HuH-7 (cell line): Measurements from ENCODE around the gene RHOJ.
"Not testable (repeated sequence)": the region's sequence is repeated elsewhere in the genome, so short reads cannot be mapped to it uniquely, and the experiment has no call there.

Experiments used
- DNase-seq: peaks from one replicate; pipeline ENCODE4 v3.0.0; 2011; ENCODE audit warnings: low spot score

The RHOJ gene

DNA sequence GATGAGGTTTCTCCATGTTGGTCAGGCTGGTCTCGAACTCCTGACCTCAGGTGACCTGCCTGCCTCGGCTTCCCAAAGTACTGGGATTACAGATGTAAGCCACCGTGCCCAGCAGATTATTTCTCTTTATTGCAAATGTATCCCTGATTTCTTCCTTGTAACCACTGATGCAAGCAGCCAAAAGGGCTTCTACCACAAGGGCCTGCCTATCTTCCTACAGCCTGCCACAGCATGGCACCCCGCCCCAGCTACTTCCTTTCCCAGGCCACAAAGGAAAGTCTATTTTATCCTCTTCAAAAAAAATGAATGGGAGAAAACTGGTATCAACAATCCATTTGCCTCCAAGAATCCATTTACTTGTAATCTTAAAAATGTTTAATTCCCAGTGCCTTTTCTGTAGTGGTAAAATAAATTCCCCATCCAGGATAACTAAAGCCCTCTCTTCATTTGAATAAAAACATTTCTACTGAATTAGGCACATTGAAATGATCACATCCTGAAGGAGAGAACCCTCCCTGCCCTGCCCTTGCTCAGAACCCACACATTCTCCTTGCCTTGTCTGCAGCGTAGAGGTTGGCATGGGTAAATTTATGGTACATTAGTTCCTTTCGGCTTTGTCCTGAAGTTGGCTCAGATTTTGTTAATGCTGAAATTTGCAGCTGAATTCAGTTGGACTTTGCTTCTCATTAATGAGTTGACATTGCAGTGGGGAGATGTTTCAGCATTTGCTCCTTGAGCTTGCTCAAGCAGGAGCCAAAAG, 95.3 kb downstream of the RHOJ start:
- no peak for DNase-seq

DNA sequence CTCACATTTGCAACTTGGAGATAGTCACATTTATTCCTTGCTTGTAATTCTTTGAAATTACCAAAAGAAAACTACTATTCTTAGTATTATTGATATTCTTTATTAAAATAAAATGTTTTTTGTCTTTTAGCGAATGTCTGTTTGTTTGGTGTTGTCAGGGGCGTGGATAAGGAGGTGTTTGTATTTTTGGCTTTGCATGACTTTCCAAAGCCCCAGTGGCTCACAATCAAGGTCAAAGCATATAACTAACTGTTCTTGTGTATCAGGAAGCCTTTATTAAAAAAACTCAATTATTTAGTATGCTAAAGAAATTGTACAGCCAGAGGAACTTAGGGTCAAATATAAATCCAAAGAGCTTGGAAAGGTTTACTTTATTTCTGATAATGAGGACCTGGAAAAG, 96.6 kb downstream of the RHOJ start:
- DNase-seq, result no peak

DNA sequence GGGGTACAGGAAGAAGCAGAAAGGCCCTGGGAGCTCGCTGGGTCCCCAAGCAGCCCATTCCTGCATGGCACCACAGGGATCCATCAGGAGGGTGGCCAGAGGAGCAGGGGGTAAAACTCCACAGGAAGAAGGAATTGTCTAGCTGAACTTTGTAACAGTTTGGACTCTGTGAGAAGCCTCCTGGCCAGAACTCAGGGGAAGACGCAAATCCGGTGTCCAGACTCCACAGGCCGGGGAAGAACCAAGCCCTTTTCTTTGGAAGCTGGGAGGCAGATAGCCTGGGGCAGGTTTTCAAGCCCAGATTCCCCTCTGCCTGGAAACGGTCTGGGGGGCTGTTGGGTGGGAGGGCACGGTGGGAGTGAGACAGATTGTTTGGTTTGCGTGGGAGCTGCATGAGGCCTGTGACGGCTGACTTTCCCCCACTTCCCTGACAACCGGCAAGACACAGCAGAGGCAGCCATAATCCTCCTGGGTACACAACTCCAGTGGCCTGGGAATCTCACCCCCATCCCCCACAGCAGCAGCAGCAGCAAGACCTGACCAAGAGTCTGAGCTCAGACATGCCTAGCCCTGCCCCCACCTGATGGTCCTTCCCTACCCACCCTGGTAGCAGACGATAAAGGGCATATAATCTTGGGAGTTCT, 97.8 kb downstream of the RHOJ start:
- DNase-seq, result no peak

DNA sequence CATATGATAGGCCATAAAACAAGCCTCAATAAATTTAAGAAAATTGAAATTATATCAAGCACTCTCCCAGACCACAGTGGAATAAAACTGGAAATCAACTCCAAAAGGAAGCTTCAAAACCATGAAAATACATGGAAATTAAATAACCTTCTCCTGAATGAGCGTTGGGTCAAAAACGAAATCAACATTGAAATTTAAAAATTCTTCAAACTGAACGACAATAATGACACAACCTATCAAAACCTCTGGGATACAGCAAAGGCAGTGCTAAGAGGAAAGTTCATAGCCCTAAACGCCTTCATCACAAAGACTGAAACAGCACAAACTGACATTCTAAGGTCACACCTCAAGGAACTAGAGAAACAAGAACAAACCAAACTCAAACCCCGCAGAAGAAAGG, 100.2 kb downstream of the RHOJ start:
- not testable (repeated sequence) for DNase-seq

DNA sequence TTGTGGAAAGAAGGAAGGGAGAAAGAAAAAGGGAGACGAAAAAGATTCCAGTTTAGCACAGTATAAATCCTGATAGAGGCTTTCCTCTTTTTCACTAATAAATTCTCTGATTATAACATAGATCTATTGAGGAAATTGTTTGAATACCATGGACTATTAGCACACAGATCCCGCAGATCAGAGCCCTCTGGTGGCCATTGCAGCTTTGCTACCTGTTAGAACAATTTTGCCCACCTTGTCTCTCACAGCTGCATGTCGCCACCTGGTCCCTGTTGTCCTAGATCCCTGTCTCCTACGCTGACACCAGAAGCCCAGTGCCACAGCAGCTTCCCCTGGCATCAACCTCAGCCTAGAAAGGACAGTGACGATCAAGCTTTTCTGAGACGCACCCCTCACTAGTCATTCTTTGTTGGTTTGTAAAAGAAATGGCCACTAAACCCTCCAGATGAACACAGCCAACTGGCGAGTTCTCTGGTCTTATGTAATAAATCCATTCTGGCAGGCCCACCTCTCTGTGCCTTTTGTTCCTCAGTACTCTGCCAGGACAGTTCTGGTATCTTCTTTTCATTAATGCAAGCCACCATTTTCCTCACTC, 104.6 kb downstream of the RHOJ start:
- DNase-seq, result peak; percentile 26

DNA sequence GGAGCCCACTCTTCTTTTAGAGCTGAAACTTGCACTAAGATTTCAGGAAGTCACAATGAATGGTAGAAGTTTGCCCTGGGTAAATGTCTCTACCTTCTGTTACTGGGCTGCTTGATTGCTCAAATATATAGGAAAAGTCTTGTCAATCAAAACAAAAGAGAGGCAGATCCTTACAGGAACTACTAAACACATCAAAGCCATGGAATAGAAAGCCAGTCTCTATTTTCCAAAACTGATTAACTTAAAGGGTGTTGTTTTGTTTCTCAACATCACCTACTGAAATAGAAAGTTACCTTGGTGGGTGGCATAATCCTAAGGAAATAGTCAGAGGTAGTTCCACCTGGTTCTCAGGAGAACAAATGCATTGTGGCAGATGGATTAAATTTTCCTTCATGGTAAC, 114.6 kb downstream of the RHOJ start, which contains the start of gene GPHB5:
GPHB5 (minus strand) TSS at position 101 of the 400 bp plus-strand sequence. CDS start 1,086 bp downstream, outside the sequence.
- no peak for DNase-seq

DNA sequence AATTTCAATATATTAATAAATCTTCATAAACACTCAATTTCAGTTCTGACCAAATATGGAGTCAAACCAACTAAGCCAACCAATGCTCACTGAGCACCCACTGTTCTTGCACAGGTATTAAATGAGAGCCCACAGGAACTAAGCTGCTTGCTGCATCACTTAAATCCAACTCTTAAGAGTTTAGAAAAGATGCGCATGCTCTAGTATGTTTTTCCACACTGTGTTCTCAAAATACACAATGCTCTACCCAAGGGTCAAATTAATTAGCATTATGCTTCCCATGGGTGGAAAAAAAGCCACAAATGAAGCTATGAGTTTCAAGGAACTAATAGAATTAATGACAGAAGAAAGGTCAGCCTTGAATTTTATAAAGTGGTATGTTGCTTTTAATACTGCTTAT, 118.2 kb downstream of the RHOJ start:
- DNase-seq, result no peak

DNA sequence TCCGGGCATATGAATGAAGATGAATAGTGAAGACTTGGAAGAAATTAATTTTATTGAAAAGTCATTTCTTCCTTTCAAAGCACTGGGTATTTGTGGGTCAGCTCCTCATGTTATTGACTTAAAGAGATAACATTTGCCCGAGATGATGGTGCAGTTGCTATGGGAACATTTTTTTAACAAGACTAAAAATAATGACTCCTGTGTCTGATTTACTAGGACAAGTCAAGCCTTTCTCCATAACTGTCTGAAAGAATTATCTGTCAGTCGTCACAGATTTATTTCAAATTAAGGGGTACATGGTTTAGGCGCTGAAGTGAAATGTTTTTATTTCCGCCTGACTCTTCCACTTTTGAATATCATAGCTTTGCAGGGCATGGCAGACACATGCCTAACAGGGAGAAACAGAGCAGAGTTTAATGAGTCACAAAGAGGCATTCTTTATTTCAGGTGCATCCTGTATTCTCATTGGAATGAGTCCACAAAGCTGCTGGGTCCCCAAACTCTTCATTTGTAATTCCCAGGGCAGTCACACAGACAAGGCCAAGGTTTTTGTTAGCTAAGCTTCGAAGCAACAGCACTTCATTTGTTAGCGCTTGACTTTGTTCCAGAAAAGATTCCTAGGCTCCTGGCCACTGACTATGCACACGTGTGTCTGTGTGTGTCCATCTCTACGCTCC, 118.8 kb downstream of the RHOJ start:
- no peak for DNase-seq

DNA sequence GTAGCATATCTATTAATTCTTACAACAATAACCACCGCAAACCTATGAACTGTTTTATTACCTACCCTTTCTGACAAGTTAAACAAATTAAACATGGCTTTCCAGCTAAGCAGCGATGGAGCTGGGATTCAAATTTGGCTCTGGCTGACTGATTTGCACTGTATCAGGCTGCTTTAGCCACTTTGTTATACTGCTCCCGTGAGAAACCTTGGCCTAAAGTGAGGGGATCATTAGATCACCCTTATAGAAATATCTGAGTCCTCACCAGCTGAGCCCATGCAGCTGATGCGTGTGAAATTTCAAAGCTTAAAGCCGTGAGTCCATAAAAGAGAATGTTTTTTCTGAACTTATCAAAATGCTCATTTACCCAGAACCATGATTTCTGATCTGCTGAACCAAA, 122.6 kb downstream of the RHOJ start:
- no peak for DNase-seq

DNA sequence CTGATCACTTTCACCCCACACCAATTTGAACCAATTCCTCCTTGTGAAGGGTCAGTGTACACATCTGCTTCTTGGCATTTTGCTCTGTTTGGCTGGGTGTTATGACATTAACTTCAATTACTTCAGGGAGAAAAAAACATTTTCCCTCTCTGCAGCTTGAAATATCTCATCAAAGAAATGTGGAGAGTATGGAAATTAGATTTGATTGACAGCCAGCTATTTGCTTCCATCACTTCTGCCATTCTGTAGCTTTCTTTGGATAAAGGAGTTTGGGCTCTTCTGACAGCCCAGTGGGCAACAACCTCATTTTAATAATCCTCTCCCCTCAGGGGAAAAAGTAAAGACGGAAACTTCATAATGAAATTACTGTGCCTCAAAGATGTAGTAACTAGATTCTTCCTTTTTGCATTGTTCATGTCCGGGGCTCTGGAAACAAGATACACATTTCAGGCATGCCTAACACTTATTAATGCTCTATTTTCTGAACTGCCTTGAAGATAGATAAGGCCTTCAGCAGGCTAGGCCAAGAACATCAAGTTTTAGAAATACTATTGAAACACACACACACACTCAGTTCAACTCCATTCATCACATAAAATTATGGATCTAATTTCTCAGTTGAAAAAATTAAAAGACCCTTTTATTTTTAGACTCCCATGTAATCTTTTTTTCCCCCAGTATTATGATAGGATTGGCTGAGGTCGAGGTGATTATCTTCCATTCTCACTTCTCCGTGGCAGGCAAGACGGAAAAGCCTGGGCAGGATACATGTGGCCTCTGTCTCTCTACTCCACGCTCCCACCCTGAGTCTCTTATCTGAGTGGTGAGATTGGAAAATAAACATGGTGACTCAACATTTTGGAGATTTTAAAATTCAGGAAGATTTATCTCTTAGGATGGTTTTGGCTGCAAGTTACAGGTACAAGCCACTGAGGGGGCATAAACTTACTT, 124.8 kb downstream of the RHOJ start:
- DNase-seq, result no peak

DNA sequence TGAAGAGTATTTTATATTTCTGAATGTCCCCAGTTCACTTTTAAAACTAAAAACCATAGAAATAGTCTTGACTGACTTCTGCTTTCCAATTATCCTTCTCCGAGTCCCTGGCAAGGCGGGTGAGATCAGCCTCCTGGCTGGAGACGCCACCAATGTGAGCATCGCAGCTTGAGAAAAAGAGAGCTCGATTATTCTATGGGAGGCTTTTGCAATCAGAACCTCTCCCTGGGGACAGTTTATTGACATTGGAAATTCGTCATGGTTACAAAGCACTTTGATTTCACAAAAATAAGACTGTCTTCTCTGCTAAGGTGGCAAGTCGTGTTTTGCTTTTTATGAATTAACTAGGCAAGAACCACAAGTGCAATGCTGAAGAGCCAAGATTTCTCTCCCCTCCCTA, 138.1 kb downstream of the RHOJ start:
- DNase-seq, result no peak
